ENCODE measurements around the gene ZNF35.
"Not testable (repeated sequence)": the region's sequence is repeated elsewhere in the genome, so short reads cannot be mapped to it uniquely, and the experiment has no call there.

The ZNF35 gene

GRCh38 chr3:44648564-44649229 lies at the start of gene ZNF35:
Gene ZNF35 (plus strand): TSS chr3:44648732. CDS start chr3:44651068, 2,336 bp downstream.
- peak; percentile 60 to 65 for DNase-seq (ENCODE audit: low read depth in 2 of 2)

DNA sequence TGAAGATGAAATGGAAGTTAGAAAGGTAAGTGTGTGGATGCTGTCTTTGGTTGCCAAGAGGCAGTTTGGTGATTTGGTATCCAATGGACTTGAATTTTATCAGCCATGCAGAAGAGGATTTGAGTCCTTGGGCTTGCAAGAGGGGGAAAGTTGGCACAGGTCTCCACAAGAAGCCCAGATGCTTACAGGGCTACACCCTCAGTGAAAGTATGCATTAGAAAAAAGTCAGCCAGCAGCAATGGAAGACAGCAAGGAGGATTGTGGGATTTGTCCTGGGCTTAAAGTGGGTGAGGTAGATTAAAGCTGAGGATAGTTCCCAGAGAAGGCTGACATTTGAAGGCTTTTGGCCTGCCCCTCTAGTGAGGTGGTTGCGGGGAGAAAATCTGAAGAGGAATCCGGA lies 46.8 kb upstream of the ZNF35 start:
- no peak for DNase-seq (ENCODE audit: low read depth in 2 of 2)

GRCh38 chr3:44612678-44613077 lies 35.9 kb upstream of the ZNF35 start:
- DNase-seq (ENCODE audit: low read depth in 2 of 2) = no peak

GRCh38 chr3:44624749-44625480 lies 23.6 kb upstream of the ZNF35 start, which contains the start of gene ZNF197:
Gene ZNF197 (plus strand): TSS chr3:44625036. CDS start chr3:44629155, 4,119 bp downstream.
- peak; percentile 78 to 81 for DNase-seq (ENCODE audit: low read depth in 2 of 2)

DNA sequence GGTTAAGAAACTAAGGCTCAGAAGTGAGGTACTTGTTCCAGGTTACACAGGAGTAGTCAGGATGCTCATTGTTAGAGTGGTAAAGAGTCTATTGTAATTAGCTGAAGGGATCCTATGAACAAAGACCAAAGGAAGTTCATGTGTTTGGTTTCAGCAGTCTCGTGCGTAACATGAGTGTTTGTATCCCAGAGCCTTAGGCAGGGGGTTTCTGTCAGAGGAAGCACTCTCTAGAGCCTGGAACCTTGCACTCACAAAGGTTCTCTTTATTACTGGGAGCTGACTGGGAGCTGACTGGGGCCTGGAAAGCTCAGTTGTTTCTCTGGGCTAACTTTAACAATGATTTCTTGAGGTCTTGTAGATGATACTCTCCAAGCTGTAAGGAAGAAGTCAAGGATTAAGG lies 19.8 kb upstream of the ZNF35 start:
- no peak for DNase-seq (ENCODE audit: low read depth in 2 of 2)

DNA sequence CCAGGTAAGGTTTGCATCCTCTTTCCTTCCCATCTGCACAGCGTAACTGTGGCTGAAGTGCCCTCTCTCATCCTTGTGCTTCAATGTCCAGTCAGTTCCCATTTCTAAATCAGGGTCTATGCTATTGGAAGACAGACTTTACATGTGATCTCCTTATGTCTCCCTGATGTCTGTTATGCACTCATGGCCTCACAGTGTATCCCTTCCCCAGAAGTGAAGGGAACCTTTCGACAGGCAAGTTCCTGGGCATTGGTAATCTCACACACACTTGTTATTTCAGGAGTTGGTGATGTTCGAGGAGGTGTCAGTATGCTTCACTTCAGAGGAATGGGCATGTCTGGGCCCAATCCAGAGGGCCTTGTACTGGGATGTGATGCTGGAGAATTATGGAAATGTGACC lies 16.3 kb upstream of the ZNF35 start:
- DNase-seq (ENCODE audit: low read depth in 2 of 2) = no peak

- DNase-seq (ENCODE audit: low read depth in 2 of 2) = no peak
Measured at GRCh38 chr3:44642337-44642736, 6.2 kb upstream of the ZNF35 start.

GRCh38 chr3:44643024-44643423 lies 5.5 kb upstream of the ZNF35 start:
- DNase-seq (ENCODE audit: low read depth in 2 of 2) = no peak

DNA sequence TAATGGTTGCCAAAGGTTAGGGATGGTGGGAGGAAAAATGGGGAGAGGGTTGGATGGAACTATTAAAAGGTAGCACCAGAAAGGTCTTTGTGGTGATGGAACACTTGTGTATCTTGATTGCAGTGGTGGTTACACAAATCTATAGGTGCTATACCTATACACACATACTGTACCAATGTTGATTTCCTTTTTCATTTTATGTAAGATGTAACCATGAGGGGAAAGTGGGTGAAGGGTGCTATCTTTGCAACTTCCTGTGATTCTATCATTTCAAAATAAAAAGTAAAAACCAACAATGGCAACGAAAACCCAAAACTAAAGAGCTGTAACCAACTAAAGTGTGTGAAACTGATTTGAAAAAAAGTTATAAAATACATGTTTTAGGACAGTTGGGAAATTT lies 761 bp upstream of the ZNF35 start:
- no peak for DNase-seq (ENCODE audit: low read depth in 2 of 2)

DNA sequence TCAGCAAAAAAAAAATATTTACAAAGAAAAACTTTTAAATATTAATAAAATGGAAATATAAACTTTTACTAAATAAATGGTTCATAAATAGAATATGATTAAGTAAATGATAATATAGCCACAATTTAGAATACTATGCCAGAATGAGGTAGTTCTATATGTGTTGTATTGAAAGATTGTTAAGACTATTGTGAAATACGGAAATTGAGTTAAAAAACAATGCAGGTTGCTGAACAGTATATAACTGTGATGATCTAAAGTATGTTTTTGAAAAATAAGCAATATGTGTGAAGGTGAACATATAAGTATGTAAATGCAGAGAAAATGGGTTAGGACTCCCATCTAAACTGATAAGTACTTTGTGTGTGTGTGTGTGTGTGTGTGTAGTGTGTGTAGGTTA lies 1.2 kb downstream of the ZNF35 start:
- DNase-seq (ENCODE audit: low read depth in 2 of 2) = no peak

- DNase-seq (ENCODE audit: low read depth in 2 of 2) = no peak
Measured at GRCh38 chr3:44654039-44654438, 5.5 kb downstream of the ZNF35 start.

- DNase-seq (ENCODE audit: low read depth in 2 of 2) = no peak
Measured at GRCh38 chr3:44659015-44659414, 10.5 kb downstream of the ZNF35 start.

GRCh38 chr3:44659434-44659833 lies 10.9 kb downstream of the ZNF35 start:
- no peak for DNase-seq (ENCODE audit: low read depth in 2 of 2)

- no peak for DNase-seq (ENCODE audit: low read depth in 2 of 2)
Measured at GRCh38 chr3:44661189-44661588, 12.7 kb downstream of the ZNF35 start.

- DNase-seq (ENCODE audit: low read depth in 2 of 2) = no peak
Measured at GRCh38 chr3:44665173-44665572, 16.6 kb downstream of the ZNF35 start.

GRCh38 chr3:44666346-44666745 lies 17.8 kb downstream of the ZNF35 start:
- no peak for DNase-seq (ENCODE audit: low read depth in 2 of 2)

GRCh38 chr3:44669760-44670159 lies 21.2 kb downstream of the ZNF35 start:
- no peak for DNase-seq (ENCODE audit: low read depth in 2 of 2)

- not testable (repeated sequence) for DNase-seq (ENCODE audit: low read depth in 2 of 2)
Measured at GRCh38 chr3:44673466-44673865, 24.9 kb downstream of the ZNF35 start.

GRCh38 chr3:44674211-44674610 lies 25.7 kb downstream of the ZNF35 start:
- no peak for DNase-seq (ENCODE audit: low read depth in 2 of 2)

GRCh38 chr3:44678480-44679116 lies 30.1 kb downstream of the ZNF35 start:
- no peak for DNase-seq (ENCODE audit: low read depth in 2 of 2)

- no peak for DNase-seq (ENCODE audit: low read depth in 2 of 2)
Measured at GRCh38 chr3:44680921-44681455, 32.5 kb downstream of the ZNF35 start.

GRCh38 chr3:44682182-44682896 lies 33.8 kb downstream of the ZNF35 start:
- peak in 1 of 2 experiments; percentile 4 for DNase-seq (ENCODE audit: low read depth in 2 of 2)

Data from fibroblast of skin of left biceps (primary cell).